CD4-positive, CD25-positive, alpha-beta regulatory T cell (primary cell): ENCODE results near the gene PDE1A. TPM values are rescaled to one million over a fixed set of nuclear protein-coding genes. Genes with fewer than 3 reads are reported as not detected.

Experiments
- ATAC-seq, 2 donors: fragments of 150-1000 bp; cut with Tn5 transposase; one replicate each; pipeline ENCODE4 v1.10.0; 2021; ENCODE audit warnings: low read depth in 2 of 2, moderate number of reproducible peaks in 2 of 2, moderate library complexity in 1 of 2
- DNase-seq, 3 donors: peaks; one replicate each; pipeline versions ENCODE4 v3.0.0 to v3.0.0-alpha.2; 2012 to 2022; ENCODE audit warnings: mixed read lengths in 1 of 3
- H3K27ac ChIP-seq: one replicate; pipeline ENCODE4 v1.7.0; 2013; ENCODE audit warnings: mild to moderate bottlenecking, low read length; ENCODE audit not compliant: insufficient read depth, poor library complexity, severe bottlenecking
- H3K27me3 ChIP-seq: one replicate; pipeline ENCODE4 v1.7.0; 2013; ENCODE audit warnings: low read length; ENCODE audit not compliant: control insufficient read depth, insufficient read depth
- H3K36me3 ChIP-seq: one replicate; pipeline ENCODE4 v1.7.0; 2013; ENCODE audit warnings: mild to moderate bottlenecking, low read length, moderate library complexity; ENCODE audit not compliant: control insufficient read depth, insufficient read depth
- H3K4me1 ChIP-seq: 2 replicates; pipeline ENCODE4 v1.7.0; 2013; ENCODE audit warnings: mild to moderate bottlenecking, low read length; ENCODE audit not compliant: insufficient read depth, control insufficient read depth, poor library complexity, severe bottlenecking
- H3K4me3 ChIP-seq: one replicate; pipeline ENCODE4 v1.7.0; 2013; ENCODE audit warnings: low read depth, mild to moderate bottlenecking, low read length, moderate library complexity
- H3K9me3 ChIP-seq, 2 experiments: 1 replicate in 1 of 2; 2 replicates in 1 of 2; pipeline ENCODE4 v1.7.0; 2013; ENCODE audit warnings: low read length in 2 of 2, mild to moderate bottlenecking in 1 of 2, moderate library complexity in 1 of 2; ENCODE audit not compliant: control insufficient read depth in 2 of 2
- H3K27ac Mint-ChIP-seq, 3 donors: one replicate each; pipeline ENCODE4 v1.8.0; 2020 to 2022; ENCODE audit warnings: mild to moderate bottlenecking in 3 of 3, mixed read lengths in 3 of 3, moderate library complexity in 2 of 3
- H3K27me3 Mint-ChIP-seq: one replicate; pipeline ENCODE4 v1.8.0; 2022; ENCODE audit warnings: mild to moderate bottlenecking, mixed read lengths
- H3K36me3 Mint-ChIP-seq: one replicate; pipeline ENCODE4 v1.8.0; 2020; ENCODE audit warnings: mixed read lengths
- H3K4me1 Mint-ChIP-seq, 4 donors: one replicate each; pipeline ENCODE4 v1.8.0; 2020 to 2022; ENCODE audit warnings: mixed read lengths in 4 of 4, mild to moderate bottlenecking in 1 of 4
- H3K4me3 Mint-ChIP-seq, 4 donors: one replicate each; pipeline ENCODE4 v1.8.0; 2020 to 2022; ENCODE audit warnings: mild to moderate bottlenecking in 4 of 4, mixed read lengths in 4 of 4, moderate library complexity in 3 of 4
- H3K9me3 Mint-ChIP-seq, 7 donors: one replicate each; pipeline ENCODE4 v1.8.0; 2020 to 2022; ENCODE audit warnings: mixed read lengths in 7 of 7, mild to moderate bottlenecking in 3 of 7, moderate library complexity in 2 of 7
- polyA plus RNA-seq, 4 donors: library from polyadenylated mRNA; unstranded; fragments of 300-500 nt; fragmentation: Illumina TruSeq; gene quantifications; one replicate each; pipeline ENCODE4 v1.2.3, GENCODE V29; 2021
- total RNA-seq: library from RNA; stranded (reverse); gene quantifications from one replicate; pipeline ENCODE4 v1.2.3, GENCODE V29; 2022

Gene PDE1A
- total and polyA plus RNA-seq, 5 donors from 2014 or later = not detected

DNA sequence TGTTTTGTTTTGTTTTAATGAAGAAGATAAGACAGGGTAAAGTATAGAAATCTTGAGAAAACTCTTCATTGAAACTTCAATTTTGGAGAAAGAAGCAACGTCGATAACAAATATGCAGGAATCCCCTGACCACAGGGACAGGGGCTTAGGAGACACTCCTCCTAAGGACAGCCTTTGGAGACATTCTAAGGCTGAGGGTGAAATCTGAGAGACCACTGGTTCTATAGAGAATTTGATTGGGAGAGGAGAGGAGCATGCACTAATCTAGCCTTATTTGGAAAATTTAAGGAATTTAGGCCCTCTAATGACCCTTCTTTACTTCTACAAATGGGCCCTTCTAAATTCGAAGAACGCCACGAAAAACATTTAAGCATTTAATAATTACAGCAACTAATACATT, 233.5 kb downstream of the PDE1A start:
- H3K4me3 ChIP-seq = no peak overlapping the region
- no peak overlapping the region for H3K4me3 Mint-ChIP-seq
- no peak overlapping the region for H3K27ac ChIP-seq
- ATAC-seq (no peak), DNase-seq (no peak)
- H3K36me3 Mint-ChIP-seq = no peaks in the 10 kb centered on the region
- H3K9me3 Mint-ChIP-seq = no peaks in the 10 kb centered on the region
- no peak overlapping the region for H3K27ac Mint-ChIP-seq
- H3K36me3 ChIP-seq = no peaks in the 10 kb centered on the region
- H3K27me3 ChIP-seq = no peaks in the 10 kb centered on the region
- H3K27me3 Mint-ChIP-seq = peaks cover 5% of the 10 kb centered on the region
- no peaks in the 10 kb centered on the region for H3K9me3 ChIP-seq
- H3K4me1 Mint-ChIP-seq = no peaks in the 10 kb centered on the region
- no peaks in the 10 kb centered on the region for H3K4me1 ChIP-seq

DNA sequence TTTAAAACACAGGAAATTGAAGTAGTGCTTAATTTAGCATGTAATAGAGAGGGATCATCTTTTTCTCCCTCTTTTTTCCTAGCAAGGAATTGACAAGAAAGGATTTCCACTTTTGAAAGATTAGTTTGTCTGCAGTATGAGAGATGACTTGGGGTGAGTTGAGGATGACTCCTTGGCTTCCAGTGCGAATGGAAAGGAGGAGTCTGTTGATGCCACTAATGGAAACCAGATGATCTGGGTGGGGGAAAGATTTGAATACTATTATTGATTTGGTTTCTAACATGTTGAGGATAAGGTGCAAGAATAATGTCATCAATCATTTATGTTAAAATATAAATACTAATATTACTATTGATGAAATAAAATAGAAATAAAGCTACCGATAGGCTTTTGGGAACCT, 235.8 kb downstream of the PDE1A start:
- ATAC-seq (no peak), DNase-seq (no peak)
- H3K36me3 Mint-ChIP-seq = no peaks in the 10 kb centered on the region
- Histone ChIP-seq H3K9me3 (no peaks in the 10 kb centered on the region), H3K4me3 (no peak overlapping the region), H3K27ac (no peak overlapping the region), H3K4me1 (no peaks in the 10 kb centered on the region), H3K27me3 (no peaks in the 10 kb centered on the region), H3K36me3 (no peaks in the 10 kb centered on the region)
- H3K4me1 Mint-ChIP-seq = no peaks in the 10 kb centered on the region
- H3K9me3 Mint-ChIP-seq = no peaks in the 10 kb centered on the region
- H3K27ac Mint-ChIP-seq = no peak overlapping the region
- peaks cover 14% of the 10 kb centered on the region for H3K27me3 Mint-ChIP-seq
- no peak overlapping the region for H3K4me3 Mint-ChIP-seq

DNA sequence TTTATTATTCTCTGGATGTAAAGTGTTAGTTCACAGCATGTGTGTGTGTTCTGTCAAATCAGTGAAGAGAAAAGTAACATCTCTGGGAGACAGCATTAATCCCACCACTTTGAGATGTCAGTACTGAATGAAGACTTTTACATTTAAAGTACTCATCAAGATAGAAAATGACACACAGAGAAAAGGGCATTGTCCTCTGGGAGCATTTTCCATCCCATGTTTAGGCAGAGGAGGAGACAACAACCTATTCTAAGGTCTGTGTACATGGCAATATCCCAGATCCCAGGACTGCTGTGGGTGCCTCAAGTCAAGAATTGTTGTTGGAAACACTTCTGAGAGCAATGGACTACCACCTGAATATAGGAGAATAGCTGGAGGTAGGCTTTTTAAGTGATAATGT, 239.7 kb downstream of the PDE1A start:
- Mint-ChIP-seq H3K4me3 (no peak overlapping the region), H3K27me3 (peaks cover 16% of the 10 kb centered on the region), H3K36me3 (no peaks in the 10 kb centered on the region), H3K27ac (no peak overlapping the region), H3K9me3 (peaks cover 0 to 3% (median 1%) of the 10 kb centered on the region in 7 donors), H3K4me1 (no peaks in the 10 kb centered on the region)
- no peaks in the 10 kb centered on the region for H3K9me3 ChIP-seq
- DNase-seq = no peak
- no peaks in the 10 kb centered on the region for H3K36me3 ChIP-seq
- H3K4me1 ChIP-seq = no peaks in the 10 kb centered on the region
- H3K4me3 ChIP-seq = no peak overlapping the region
- ATAC-seq = no peak
- H3K27ac ChIP-seq = no peak overlapping the region
- no peaks in the 10 kb centered on the region for H3K27me3 ChIP-seq

DNA sequence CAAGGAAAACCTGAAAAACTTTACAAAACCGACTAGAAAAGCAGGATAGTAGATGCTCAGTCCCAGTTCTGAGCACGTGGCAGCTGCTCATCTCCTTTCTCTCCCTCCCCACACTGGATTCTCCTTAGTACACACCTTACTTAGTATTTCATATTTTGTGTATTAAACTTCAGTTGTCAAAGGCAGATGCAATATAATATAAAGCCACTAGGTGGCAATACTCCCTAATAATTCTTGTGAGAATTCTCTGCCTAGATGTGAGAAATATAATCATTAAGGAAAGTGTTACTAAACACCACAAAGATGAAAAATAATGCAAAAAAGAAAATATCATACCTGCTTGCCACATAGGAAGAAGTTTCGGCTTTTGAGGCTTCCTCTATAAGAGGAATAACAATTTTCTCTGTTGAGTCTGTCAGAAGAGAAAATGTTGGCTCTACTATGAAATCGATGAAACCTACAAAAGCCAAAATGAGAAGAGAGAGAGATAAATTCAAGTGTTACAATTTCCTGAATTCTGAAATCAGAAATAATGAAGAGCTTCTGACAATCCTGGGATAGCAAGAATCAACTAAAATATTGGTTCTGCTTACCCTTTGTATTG, 240.6 kb downstream of the PDE1A start:
- Mint-ChIP-seq H3K27me3 (peaks cover 16% of the 10 kb centered on the region), H3K4me1 (no peaks in the 10 kb centered on the region), H3K36me3 (no peaks in the 10 kb centered on the region), H3K9me3 (peaks cover 0 to 3% (median 1%) of the 10 kb centered on the region in 7 donors), H3K27ac (no peak overlapping the region), H3K4me3 (no peak overlapping the region)
- Histone ChIP-seq H3K9me3 (no peaks in the 10 kb centered on the region), H3K4me1 (no peaks in the 10 kb centered on the region), H3K27ac (no peak overlapping the region), H3K36me3 (no peaks in the 10 kb centered on the region), H3K27me3 (no peaks in the 10 kb centered on the region), H3K4me3 (no peak overlapping the region)
- ATAC-seq (peak in 1 of 2 donors; percentile 52), DNase-seq (peak in 2 of 3 donors; percentile 26 to 29)

DNA sequence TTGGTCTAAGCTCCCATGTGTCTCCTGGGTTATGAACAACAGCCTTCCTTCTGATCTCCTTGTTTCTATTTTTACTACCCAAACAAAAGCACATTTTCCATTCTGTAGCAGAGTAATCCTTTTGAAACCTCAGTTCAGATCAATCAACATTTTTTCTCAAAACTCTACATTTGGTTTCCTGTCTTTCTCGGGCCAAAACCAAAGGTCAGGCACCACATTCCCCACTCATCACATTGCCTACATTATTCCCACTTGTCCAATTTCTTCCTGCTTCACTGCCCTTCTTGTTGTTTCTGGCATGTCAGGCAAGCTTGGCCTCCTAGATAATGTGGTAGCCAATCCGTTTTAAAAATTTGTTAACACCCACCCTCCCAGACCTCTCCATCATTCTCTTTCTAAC, 244.4 kb downstream of the PDE1A start:
- Mint-ChIP-seq H3K4me1 (no peaks in the 10 kb centered on the region), H3K36me3 (no peaks in the 10 kb centered on the region), H3K9me3 (peaks cover 0 to 3% (median 1%) of the 10 kb centered on the region in 7 donors), H3K27me3 (peaks cover 21% of the 10 kb centered on the region), H3K27ac (no peak overlapping the region), H3K4me3 (no peak overlapping the region)
- no peaks in the 10 kb centered on the region for H3K27me3 ChIP-seq
- no peaks in the 10 kb centered on the region for H3K36me3 ChIP-seq
- DNase-seq (no peak), ATAC-seq (no peak)
- no peaks in the 10 kb centered on the region for H3K4me1 ChIP-seq
- no peak overlapping the region for H3K4me3 ChIP-seq
- no peaks in the 10 kb centered on the region for H3K9me3 ChIP-seq
- no peak overlapping the region for H3K27ac ChIP-seq

DNA sequence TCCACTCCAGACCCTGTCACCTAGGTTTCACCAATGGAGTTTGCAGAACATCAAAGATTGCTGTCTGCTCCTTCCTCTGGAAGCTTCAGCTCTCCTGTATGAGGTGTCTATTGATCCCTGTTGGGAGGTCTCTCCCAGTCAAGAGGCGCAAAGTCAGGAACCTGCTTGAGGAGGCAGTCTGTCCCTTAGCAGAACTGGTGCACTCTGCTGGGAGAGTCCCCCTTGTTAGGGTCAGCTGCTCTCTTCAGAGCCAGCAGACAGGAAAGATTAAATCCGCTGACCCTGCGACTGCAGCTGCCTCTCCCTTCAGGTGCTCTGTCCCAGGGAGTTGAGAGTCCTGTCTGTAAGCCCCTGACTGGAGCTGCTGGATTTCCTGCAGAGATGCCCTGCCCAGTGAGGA, 245.5 kb downstream of the PDE1A start:
- no peaks in the 10 kb centered on the region for H3K27me3 ChIP-seq
- Mint-ChIP-seq H3K27ac (no peak overlapping the region), H3K4me1 (no peaks in the 10 kb centered on the region), H3K4me3 (no peak overlapping the region), H3K27me3 (peaks cover 15% of the 10 kb centered on the region), H3K9me3 (peaks cover 0 to 3% (median 1%) of the 10 kb centered on the region in 7 donors), H3K36me3 (no peaks in the 10 kb centered on the region)
- no peaks in the 10 kb centered on the region for H3K36me3 ChIP-seq
- DNase-seq (no peak), ATAC-seq (no peak)
- no peaks in the 10 kb centered on the region for H3K9me3 ChIP-seq
- no peak overlapping the region for H3K27ac ChIP-seq
- H3K4me1 ChIP-seq = no peaks in the 10 kb centered on the region
- H3K4me3 ChIP-seq = no peak overlapping the region

DNA sequence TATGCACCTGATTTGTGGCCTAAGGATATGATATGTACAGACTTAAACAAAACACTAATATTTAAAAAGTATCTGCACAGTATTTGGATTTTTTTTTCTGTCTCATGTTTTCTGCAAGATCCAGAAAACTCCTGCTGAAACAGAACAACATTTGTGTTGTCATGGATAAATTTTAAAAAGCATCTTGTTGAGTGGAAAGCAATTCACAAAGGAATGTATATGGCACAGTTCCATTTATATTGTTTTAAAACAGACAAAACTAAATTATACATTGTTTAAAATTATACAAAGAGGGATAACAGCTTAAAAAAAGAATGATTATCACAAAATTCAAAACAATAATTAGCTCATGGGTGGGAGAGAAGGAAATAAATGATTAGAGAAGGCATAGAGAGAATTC, 247.7 kb downstream of the PDE1A start:
- Mint-ChIP-seq H3K27ac (no peak overlapping the region), H3K4me3 (no peak overlapping the region), H3K9me3 (peaks cover 0 to 3% (median 1%) of the 10 kb centered on the region in 7 donors), H3K36me3 (no peaks in the 10 kb centered on the region), H3K27me3 (peaks cover 9% of the 10 kb centered on the region), H3K4me1 (no peaks in the 10 kb centered on the region)
- H3K4me3 ChIP-seq = no peak overlapping the region
- no peaks in the 10 kb centered on the region for H3K9me3 ChIP-seq
- no peaks in the 10 kb centered on the region for H3K27me3 ChIP-seq
- H3K4me1 ChIP-seq = no peaks in the 10 kb centered on the region
- ATAC-seq (no peak), DNase-seq (no peak)
- no peaks in the 10 kb centered on the region for H3K36me3 ChIP-seq
- no peak overlapping the region for H3K27ac ChIP-seq

DNA sequence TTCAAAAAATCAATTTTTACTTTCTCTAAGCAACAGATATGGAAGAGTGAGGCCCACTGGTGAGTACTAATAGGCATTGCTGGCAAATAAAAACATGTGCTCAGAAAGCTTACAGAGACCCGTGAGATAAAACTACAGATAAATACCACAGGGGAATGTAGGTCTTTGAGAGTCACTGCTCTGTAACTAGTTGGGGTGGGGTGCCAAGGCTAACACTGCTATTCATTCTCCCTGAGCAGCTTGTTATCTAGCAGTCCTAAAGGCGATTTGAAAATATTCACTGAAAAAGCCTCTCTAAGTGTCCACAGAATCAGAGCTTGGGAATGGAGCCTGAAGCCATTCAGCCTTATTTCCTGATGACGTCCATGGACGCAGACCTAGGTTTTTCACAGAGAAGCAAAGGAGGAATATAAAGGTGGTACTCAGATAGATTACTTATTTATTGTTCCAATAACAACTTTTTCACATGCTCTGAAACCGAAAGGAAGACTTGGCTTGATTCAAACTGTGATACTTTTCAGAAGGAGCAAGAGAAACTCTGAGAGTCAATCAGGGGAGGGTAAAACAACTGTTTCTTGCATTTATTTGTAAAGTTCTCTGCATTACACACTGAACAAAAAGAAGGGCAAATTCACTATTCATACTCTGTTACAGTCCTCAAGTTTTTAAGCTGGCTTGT, 252.8 kb downstream of the PDE1A start:
- no peaks in the 10 kb centered on the region for H3K4me1 Mint-ChIP-seq
- H3K27ac Mint-ChIP-seq = no peak overlapping the region
- Histone ChIP-seq H3K27ac (no peak overlapping the region), H3K27me3 (no peaks in the 10 kb centered on the region), H3K9me3 (no peaks in the 10 kb centered on the region), H3K4me1 (no peaks in the 10 kb centered on the region), H3K4me3 (no peak overlapping the region), H3K36me3 (no peaks in the 10 kb centered on the region)
- H3K27me3 Mint-ChIP-seq = no peaks in the 10 kb centered on the region
- no peaks in the 10 kb centered on the region for H3K36me3 Mint-ChIP-seq
- no peak overlapping the region for H3K4me3 Mint-ChIP-seq
- ATAC-seq (no peak), DNase-seq (no peak)
- peaks cover 0 to 3% (median 1%) of the 10 kb centered on the region in 7 donors for H3K9me3 Mint-ChIP-seq
